ENCODE results near the gene NREP.

NREP gene

DNA sequence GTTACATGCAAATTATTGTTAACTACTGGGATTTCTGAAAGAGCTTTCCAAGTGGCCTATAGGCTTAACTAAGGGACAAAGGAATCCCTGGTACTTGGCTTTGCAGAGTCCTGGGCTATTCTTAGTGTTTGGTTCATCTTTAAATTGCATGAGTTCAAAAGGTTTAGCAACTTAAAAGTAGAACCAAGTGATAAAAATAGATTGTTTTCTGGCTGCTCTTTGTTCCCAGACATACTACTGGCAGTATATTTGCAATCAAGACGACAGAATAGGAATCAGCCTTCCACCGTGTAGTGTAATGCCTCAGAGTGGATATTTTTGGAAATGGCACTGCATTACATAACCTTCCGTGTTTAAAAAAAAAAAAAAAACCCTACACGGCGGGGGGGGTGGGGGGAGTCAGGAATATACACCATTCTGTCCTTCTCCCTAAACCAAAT, 1.0 kb downstream of the NREP start:
- Histone ChIP-seq H3K9me3 (no peaks in the 10 kb centered on the region), H3K4me1 (ENCODE audit: control insufficient read depth in 1 of 2, insufficient read depth in 1 of 2, low read depth in 1 of 2, low read length in 1 of 2) (peaks cover 12 to 15% of the 10 kb centered on the region in 2 experiments), H3K36me3 (no peaks in the 10 kb centered on the region), H3K4me3 (ENCODE audit: low read depth in 1 of 2, low read length in 1 of 2) (peak overlapping the region in 1 of 2 experiments; percentile 76), H3K27ac (no peak overlapping the region), H3K27me3 (no peaks in the 10 kb centered on the region)
- TF ChIP-seq, protein P1, sequence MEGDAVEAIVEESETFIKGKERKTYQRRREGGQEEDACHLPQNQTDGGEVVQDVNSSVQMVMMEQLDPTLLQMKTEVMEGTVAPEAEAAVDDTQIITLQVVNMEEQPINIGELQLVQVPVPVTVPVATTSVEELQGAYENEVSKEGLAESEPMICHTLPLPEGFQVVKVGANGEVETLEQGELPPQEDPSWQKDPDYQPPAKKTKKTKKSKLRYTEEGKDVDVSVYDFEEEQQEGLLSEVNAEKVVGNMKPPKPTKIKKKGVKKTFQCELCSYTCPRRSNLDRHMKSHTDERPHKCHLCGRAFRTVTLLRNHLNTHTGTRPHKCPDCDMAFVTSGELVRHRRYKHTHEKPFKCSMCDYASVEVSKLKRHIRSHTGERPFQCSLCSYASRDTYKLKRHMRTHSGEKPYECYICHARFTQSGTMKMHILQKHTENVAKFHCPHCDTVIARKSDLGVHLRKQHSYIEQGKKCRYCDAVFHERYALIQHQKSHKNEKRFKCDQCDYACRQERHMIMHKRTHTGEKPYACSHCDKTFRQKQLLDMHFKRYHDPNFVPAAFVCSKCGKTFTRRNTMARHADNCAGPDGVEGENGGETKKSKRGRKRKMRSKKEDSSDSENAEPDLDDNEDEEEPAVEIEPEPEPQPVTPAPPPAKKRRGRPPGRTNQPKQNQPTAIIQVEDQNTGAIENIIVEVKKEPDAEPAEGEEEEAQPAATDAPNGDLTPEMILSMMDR (IDR thresholded peaks at IDR 0.05) = no peak

DNA sequence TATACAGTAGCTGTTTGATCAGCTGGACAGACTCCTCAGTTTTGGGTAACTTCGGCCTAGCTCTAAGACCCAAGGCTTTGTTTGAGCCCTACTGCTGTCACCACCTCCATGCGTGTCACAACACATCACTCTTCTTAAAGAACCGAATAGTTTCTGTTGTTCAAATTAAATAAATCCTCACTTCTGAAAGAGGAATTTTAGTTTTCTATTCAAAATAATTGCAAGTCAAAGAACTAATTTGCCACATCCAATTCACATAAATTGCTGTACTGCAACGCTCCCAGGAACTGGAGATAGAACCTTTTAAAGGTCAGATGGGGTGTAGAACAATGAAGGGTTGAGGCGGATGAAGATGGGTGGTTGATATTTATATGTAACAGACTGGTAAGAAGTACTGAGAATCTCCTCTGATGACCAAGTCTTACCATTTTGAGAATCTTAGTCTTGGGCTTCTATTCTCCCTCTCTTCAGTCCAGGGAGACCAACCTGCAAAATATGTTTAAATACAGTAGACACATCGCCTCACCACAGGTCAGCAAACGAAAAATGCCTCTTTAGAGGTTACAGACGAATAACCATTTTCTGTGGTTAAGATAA, 1.6 kb downstream of the NREP start:
- Histone ChIP-seq H3K27me3 (no peaks in the 10 kb centered on the region), H3K4me1 (ENCODE audit: control insufficient read depth in 1 of 2, insufficient read depth in 1 of 2, low read depth in 1 of 2, low read length in 1 of 2) (peaks cover 12 to 15% of the 10 kb centered on the region in 2 experiments), H3K4me3 (ENCODE audit: low read depth in 1 of 2, low read length in 1 of 2) (no peak overlapping the region), H3K27ac (no peak overlapping the region), H3K9me3 (no peaks in the 10 kb centered on the region), H3K36me3 (no peaks in the 10 kb centered on the region)
- TF ChIP-seq, protein P1 (IDR thresholded peaks at IDR 0.05) = no peak

DNA sequence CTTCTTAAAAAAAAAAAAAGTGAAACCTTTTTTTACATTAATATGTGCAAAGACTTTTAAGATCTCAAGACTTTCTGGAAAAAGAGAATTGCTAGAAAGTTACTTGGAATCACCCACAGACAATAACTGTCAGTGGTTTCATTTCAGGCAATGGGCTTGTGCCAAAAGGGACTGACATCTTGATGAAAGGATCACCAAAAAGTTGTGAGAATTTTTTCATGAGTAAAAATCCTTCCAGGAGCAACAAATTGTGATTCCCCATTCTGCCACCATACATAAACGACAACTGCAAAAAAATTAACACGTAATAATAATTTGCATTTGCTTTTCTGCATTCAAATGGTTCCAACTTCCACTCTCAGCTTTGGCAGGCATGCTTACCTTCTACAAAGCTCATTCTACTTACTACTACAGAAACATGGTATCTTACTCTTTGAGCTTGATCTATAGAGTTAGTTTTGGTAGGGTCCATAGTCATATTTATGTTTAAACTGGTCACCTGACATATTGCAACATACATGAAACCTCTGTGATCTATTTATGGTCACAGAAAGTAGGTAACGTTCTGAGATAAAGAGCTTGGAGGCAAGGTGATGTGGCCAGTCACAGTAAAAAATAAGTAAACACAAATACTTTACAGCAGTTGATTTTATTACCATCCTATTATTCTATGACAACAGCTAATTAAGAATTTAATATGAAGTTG, 3.0 kb downstream of the NREP start:
- H3K27ac ChIP-seq = no peak overlapping the region
- TF ChIP-seq, protein P1 (IDR thresholded peaks at IDR 0.05) = no peak
- no peak overlapping the region for H3K4me3 ChIP-seq (ENCODE audit: low read depth in 1 of 2, low read length in 1 of 2)
- no peaks in the 10 kb centered on the region for H3K9me3 ChIP-seq
- no peaks in the 10 kb centered on the region for H3K27me3 ChIP-seq
- peaks cover 12 to 15% of the 10 kb centered on the region in 2 experiments for H3K4me1 ChIP-seq (ENCODE audit: control insufficient read depth in 1 of 2, insufficient read depth in 1 of 2, low read depth in 1 of 2, low read length in 1 of 2)
- H3K36me3 ChIP-seq = no peaks in the 10 kb centered on the region

DNA sequence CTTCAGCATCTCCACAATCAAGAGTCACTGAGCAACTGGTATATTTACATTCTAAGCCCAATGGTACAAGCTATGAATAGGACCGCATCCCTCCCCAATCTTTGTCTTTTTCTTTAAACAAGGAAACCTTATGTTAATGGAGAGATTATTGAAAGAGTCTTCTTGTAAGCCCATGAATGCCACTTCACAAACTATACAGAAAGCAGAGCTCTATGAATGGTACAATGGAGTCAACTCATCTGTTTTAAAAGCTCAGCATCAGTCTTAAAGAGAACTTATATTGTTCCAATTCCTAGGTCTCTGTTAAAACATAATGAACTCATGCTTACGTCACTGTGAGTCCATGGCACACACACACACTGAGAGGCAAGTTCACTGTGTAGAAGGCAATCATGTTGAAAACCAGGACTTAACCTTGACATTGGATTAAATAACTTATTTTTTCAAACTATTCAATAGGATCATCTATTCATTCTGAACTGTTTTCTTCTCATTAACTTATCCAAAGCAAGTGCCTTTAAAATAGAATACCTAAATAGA, 4.5 kb downstream of the NREP start:
- TF ChIP-seq, protein P1 (IDR thresholded peaks at IDR 0.05) = no peak
- no peaks in the 10 kb centered on the region for H3K9me3 ChIP-seq
- H3K4me3 ChIP-seq (ENCODE audit: low read depth in 1 of 2, low read length in 1 of 2) = no peak overlapping the region
- H3K4me1 ChIP-seq (ENCODE audit: control insufficient read depth in 1 of 2, insufficient read depth in 1 of 2, low read depth in 1 of 2, low read length in 1 of 2) = peaks cover 7 to 11% of the 10 kb centered on the region in 2 experiments
- H3K27ac ChIP-seq = no peak overlapping the region
- H3K36me3 ChIP-seq = no peaks in the 10 kb centered on the region
- H3K27me3 ChIP-seq = no peaks in the 10 kb centered on the region

DNA sequence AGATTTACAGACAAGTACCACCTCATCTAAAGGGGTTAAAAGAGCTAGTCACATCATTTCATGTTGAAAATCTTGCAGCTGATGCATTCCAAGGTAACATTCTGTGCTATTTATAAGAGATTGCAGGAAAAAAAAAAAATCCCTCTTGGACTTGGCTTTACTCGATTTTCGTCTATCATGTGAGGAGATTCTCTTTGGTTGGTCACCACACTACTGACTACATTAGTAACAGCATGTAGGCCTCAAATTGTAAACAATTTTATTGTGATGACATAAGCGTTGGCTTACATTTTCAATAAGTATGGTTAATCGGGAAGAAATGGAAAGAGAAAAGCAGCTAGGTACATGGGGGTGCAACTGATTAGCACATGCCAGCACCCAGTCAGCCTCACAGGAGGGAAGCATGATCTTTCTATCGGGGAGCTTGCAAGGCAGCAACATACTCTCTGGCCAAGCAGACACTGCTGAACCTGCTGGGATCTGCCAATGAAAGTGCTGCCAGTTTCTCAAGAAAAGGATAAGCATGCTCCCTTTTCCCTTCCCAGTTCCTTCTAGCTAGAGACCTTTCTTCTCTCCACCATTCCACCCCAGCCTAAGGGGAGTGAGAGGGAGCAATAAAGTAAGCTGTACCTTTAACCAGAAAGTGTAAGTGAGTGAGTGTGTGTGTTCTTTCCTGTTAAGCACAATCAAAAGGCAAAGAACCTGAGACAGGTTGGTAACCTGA, 7.5 kb downstream of the NREP start:
- Histone ChIP-seq H3K4me1 (ENCODE audit: control insufficient read depth in 1 of 2, insufficient read depth in 1 of 2, low read depth in 1 of 2, low read length in 1 of 2) (no peaks in the 10 kb centered on the region), H3K4me3 (ENCODE audit: low read depth in 1 of 2, low read length in 1 of 2) (no peak overlapping the region), H3K27ac (no peak overlapping the region), H3K36me3 (no peaks in the 10 kb centered on the region), H3K27me3 (no peaks in the 10 kb centered on the region), H3K9me3 (no peaks in the 10 kb centered on the region)
- TF ChIP-seq, protein P1 (IDR thresholded peaks at IDR 0.05) = no peak

Data from neutrophil (primary cell).